ENCODE results near the gene CRNKL1. TPM values are rescaled to one million over a fixed set of nuclear protein-coding genes. Genes with fewer than 3 reads are reported as not detected.

The CRNKL1 gene
- total and polyA plus RNA-seq, 4 donors, result 5.0 to 16.2 (median 7.9) TPM

GRCh38 chr20:20085812-20086211 is 33.5 kb upstream of the CRNKL1 start:
- H3K27ac ChIP-seq (ENCODE audit: low read depth in 1 of 2, low read length in 2 of 2), result no peak overlapping the region
- H3K9me3 ChIP-seq (ENCODE audit: control insufficient read depth in 4 of 4, low read length in 3 of 4), result no peaks in the 10 kb centered on the region
- peaks cover 0 to 2% (median 0%) of the 10 kb centered on the region in 4 donors for H3K27me3 ChIP-seq (ENCODE audit: control insufficient read depth in 4 of 4, insufficient read depth in 4 of 4, low read length in 3 of 4)
- DNase-seq (ENCODE audit: low spot score), result no peak
- no peak overlapping the region for H3K4me3 ChIP-seq (ENCODE audit: low read depth in 1 of 3, low read length in 3 of 3)
- H3K4me1 ChIP-seq (ENCODE audit: control insufficient read depth in 4 of 4, insufficient read depth in 4 of 4, low read length in 3 of 4), result no peaks in the 10 kb centered on the region
- TF ChIP-seq REST (IDR thresholded peaks at IDR 0.05) (no peak), MAX (IDR thresholded peaks at IDR 0.05) (no peak), GABPA (IDR thresholded peaks at IDR 0.05 in 1 of 2, conservative IDR thresholded peaks at IDR 0.05 in 1 of 2) (no peak), ZBTB33 (IDR thresholded peaks at IDR 0.05) (no peak), NR2F2 (IDR thresholded peaks at IDR 0.05) (no peak), JUND (IDR thresholded peaks at IDR 0.05) (no peak), TAF1 (conservative IDR thresholded peaks at IDR 0.05) (no peak), RAD21 (IDR thresholded peaks at IDR 0.05) (no peak), FOXA1 (IDR thresholded peaks at IDR 0.05) (no peak), ATF3 (IDR thresholded peaks at IDR 0.05) (no peak), HNF4A (conservative IDR thresholded peaks at IDR 0.05) (no peak), FOXA2 (IDR thresholded peaks at IDR 0.05) (no peak), HNF4G (IDR thresholded peaks at IDR 0.05) (no peak), YY1 (IDR thresholded peaks at IDR 0.05) (no peak), EGR1 (IDR thresholded peaks at IDR 0.05; ENCODE audit: low read depth in 2 of 2) (no peak), RXRA (IDR thresholded peaks at IDR 0.05) (no peak), SP1 (IDR thresholded peaks at IDR 0.05) (no peak), CTCF (IDR thresholded peaks at IDR 0.05; ENCODE audit: low read depth, low read length, missing input control) (no peak)
- no peaks in the 10 kb centered on the region for H3K36me3 ChIP-seq (ENCODE audit: control insufficient read depth in 4 of 4, insufficient read depth in 3 of 4, low read depth in 1 of 4, low read length in 3 of 4)
- no peak overlapping the region for H3K9ac ChIP-seq (ENCODE audit: low read depth in 1 of 2, low read length in 2 of 2)
- 15% methylated on average over 2 of the region's 2 CpGs for WGBS
